ENCODE data around the gene ARID1A.
"Not testable (repeated sequence)": the region's sequence is repeated elsewhere in the genome, so short reads cannot be mapped to it uniquely, and the experiment has no call there.

ARID1A gene

DNA sequence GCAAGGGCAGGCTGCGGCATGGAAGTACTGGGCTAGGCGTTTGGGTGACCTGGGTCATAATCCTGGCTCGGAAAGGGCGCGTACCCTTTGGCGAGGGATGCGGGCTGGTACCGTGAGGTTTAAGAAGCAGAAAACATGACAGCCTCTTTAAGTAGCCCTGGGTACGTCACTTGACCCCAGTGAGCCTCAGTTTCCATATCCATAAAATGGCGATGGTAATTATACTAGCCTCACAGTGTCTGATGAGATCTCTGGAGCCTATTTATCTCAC is 92.6 kb downstream of the ARID1A start:
- no peaks in the 10 kb centered on the region for H3K27me3 Mint-ChIP-seq
- ATAC-seq (replicated peaks) = peak in 1 of 2 donors; percentile 2
- no peaks in the 10 kb centered on the region for H3K9me3 Mint-ChIP-seq
- H3K4me1 Mint-ChIP-seq = peaks cover 42 to 71% of the 10 kb centered on the region in 2 donors
- no peak for DNase-seq
- H3K4me3 Mint-ChIP-seq = peak overlapping the region; percentile 93 to 96
- H3K36me3 Mint-ChIP-seq = peaks cover 15 to 20% of the 10 kb centered on the region in 2 donors
- peak overlapping the region; percentile 99 for H3K27ac Mint-ChIP-seq

GRCh38 chr1:26788836-26789611 is 93.2 kb downstream of the ARID1A start:
- H3K36me3 Mint-ChIP-seq = peaks cover 17 to 23% of the 10 kb centered on the region in 2 donors
- H3K27ac Mint-ChIP-seq = peak overlapping the region; percentile 99
- ATAC-seq (replicated peaks) (peak; percentile 20 to 33), DNase-seq (peak; percentile 78)
- H3K4me1 Mint-ChIP-seq = peaks cover 39 to 65% of the 10 kb centered on the region in 2 donors
- H3K4me3 Mint-ChIP-seq = peak overlapping the region; percentile 93 to 96
- no peaks in the 10 kb centered on the region for H3K27me3 Mint-ChIP-seq
- H3K9me3 Mint-ChIP-seq = no peaks in the 10 kb centered on the region

- Mint-ChIP-seq H3K4me3 (no peak overlapping the region), H3K9me3 (no peaks in the 10 kb centered on the region), H3K27me3 (no peaks in the 10 kb centered on the region), H3K4me1 (peaks cover 38 to 60% of the 10 kb centered on the region in 2 donors), H3K27ac (no peak overlapping the region), H3K36me3 (peaks cover 22 to 28% of the 10 kb centered on the region in 2 donors)
- DNase-seq (no peak), ATAC-seq (replicated peaks) (no peak)
Measured at GRCh38 chr1:26789612-26789865, 93.7 kb downstream of the ARID1A start.

- Mint-ChIP-seq H3K36me3 (peaks cover 26 to 32% of the 10 kb centered on the region in 2 donors), H3K4me1 (peaks cover 34 to 56% of the 10 kb centered on the region in 2 donors), H3K9me3 (no peaks in the 10 kb centered on the region), H3K27me3 (no peaks in the 10 kb centered on the region), H3K27ac (no peak overlapping the region), H3K4me3 (no peak overlapping the region)
- DNase-seq (no peak), ATAC-seq (replicated peaks) (no peak)
Measured at GRCh38 chr1:26789931-26790330, 94.1 kb downstream of the ARID1A start.

- no peaks in the 10 kb centered on the region for H3K27me3 Mint-ChIP-seq
- ATAC-seq (replicated peaks) (no peak), DNase-seq (no peak)
- peak overlapping the region; percentile 44 for H3K27ac Mint-ChIP-seq
- peaks cover 30 to 35% of the 10 kb centered on the region in 2 donors for H3K36me3 Mint-ChIP-seq
- peaks cover 31 to 50% of the 10 kb centered on the region in 2 donors for H3K4me1 Mint-ChIP-seq
- H3K4me3 Mint-ChIP-seq = no peak overlapping the region
- no peaks in the 10 kb centered on the region for H3K9me3 Mint-ChIP-seq
Measured at GRCh38 chr1:26790551-26790953, 94.7 kb downstream of the ARID1A start.

- no peaks in the 10 kb centered on the region for H3K9me3 Mint-ChIP-seq
- H3K36me3 Mint-ChIP-seq = peaks cover 31 to 35% of the 10 kb centered on the region in 2 donors
- no peak overlapping the region for H3K4me3 Mint-ChIP-seq
- H3K27ac Mint-ChIP-seq = no peak overlapping the region
- H3K27me3 Mint-ChIP-seq = no peaks in the 10 kb centered on the region
- ATAC-seq (replicated peaks) (no peak), DNase-seq (no peak)
- peaks cover 26 to 44% of the 10 kb centered on the region in 2 donors for H3K4me1 Mint-ChIP-seq
Measured at GRCh38 chr1:26791148-26791547, 95.3 kb downstream of the ARID1A start.

DNA sequence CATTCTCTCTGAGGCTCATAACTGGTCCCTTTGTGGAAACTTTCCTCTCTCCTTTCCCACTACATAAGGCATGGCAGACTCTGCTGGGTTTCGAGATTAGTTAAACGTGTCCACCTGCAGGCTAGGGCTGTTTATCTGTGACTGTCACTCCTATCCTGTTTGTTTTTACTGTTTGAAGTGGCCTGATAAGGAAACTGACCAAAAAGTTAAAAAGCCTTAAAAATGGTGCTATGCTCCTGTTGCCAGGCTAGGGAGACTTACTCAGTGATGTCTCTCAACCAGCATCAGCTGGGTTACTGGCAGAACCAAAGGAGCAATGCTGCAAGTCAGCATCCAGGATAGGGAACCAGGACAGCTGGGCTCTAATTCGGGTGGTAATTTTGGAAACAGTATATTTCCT is 95.8 kb downstream of the ARID1A start:
- peaks cover 22 to 39% of the 10 kb centered on the region in 2 donors for H3K4me1 Mint-ChIP-seq
- peaks cover 34 to 40% of the 10 kb centered on the region in 2 donors for H3K36me3 Mint-ChIP-seq
- H3K4me3 Mint-ChIP-seq = no peak overlapping the region

DNA sequence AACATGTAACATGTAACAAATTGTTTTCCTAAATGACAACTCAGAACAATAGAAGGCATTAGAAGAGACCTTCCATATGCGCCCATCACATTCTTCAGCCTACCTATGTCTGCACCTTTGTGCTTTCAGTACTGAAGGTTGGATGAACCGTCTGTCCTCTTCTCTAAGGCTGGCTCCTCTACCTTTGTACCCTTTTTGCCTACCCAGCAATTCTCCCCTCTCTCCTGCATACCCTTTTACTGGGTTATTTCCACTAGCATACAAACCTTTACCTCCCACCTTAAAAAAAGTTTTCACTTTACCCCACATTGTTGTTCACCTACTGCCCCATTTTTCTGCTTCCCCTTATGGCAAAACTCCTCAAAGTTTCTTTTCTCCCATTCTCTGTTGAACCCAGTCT is 97.1 kb downstream of the ARID1A start:
- ATAC-seq (replicated peaks) = no peak
- Mint-ChIP-seq H3K4me3 (no peak overlapping the region), H3K9me3 (no peaks in the 10 kb centered on the region), H3K36me3 (peaks cover 40 to 50% of the 10 kb centered on the region in 2 donors), H3K27ac (peak overlapping the region; percentile 73), H3K4me1 (peaks cover 16 to 31% of the 10 kb centered on the region in 2 donors), H3K27me3 (no peaks in the 10 kb centered on the region)
- no peak for DNase-seq

More for the DNA sequence above, 95.8 kb downstream of the ARID1A start:
- no peak overlapping the region for H3K27ac Mint-ChIP-seq
- DNase-seq = no peak
- no peaks in the 10 kb centered on the region for H3K9me3 Mint-ChIP-seq
- H3K27me3 Mint-ChIP-seq = no peaks in the 10 kb centered on the region
- ATAC-seq (replicated peaks) = no peak

DNA sequence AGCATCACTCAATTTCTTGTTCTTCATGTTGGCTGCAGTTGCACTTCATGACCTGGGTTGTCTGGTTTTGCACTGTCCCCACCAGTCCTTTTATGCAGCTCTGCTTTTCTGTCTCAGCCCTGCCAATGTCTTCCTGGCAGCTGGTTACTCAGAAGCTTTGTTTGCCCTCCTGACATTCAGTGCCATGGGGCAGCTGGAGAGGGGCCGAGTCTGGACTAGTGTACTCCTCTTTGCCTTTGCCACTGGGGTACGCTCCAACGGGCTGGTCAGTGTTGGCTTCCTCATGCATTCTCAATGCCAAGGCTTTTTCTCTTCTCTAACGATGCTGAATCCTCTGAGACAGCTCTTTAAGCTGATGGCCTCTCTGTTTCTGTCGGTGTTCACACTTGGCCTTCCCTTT is 98.6 kb downstream of the ARID1A start:
- H3K4me1 Mint-ChIP-seq = peaks cover 9 to 18% of the 10 kb centered on the region in 2 donors
- no peak overlapping the region for H3K4me3 Mint-ChIP-seq
- H3K27me3 Mint-ChIP-seq = no peaks in the 10 kb centered on the region
- H3K36me3 Mint-ChIP-seq = peaks cover 39 to 53% of the 10 kb centered on the region in 2 donors
- no peak overlapping the region for H3K27ac Mint-ChIP-seq
- no peaks in the 10 kb centered on the region for H3K9me3 Mint-ChIP-seq
- no peak for DNase-seq
- no peak for ATAC-seq (replicated peaks)

- Mint-ChIP-seq H3K27ac (no peak overlapping the region), H3K4me1 (peaks cover 10 to 12% of the 10 kb centered on the region in 2 donors), H3K27me3 (no peaks in the 10 kb centered on the region), H3K4me3 (no peak overlapping the region), H3K36me3 (peaks cover 33 to 49% of the 10 kb centered on the region in 2 donors), H3K9me3 (no peaks in the 10 kb centered on the region)
- DNase-seq (no peak), ATAC-seq (replicated peaks) (no peak)
Measured at GRCh38 chr1:26797627-26798026, 101.8 kb downstream of the ARID1A start.

GRCh38 chr1:26799479-26800142 is 103.8 kb downstream of the ARID1A start:
- Mint-ChIP-seq H3K27ac (no peak overlapping the region), H3K4me1 (peaks cover 5 to 9% of the 10 kb centered on the region in 2 donors), H3K9me3 (no peaks in the 10 kb centered on the region), H3K4me3 (no peak overlapping the region), H3K36me3 (peaks cover 17 to 31% of the 10 kb centered on the region in 2 donors), H3K27me3 (no peaks in the 10 kb centered on the region)
- ATAC-seq (replicated peaks) (no peak), DNase-seq (no peak)

GRCh38 chr1:26803932-26804331 is 108.1 kb downstream of the ARID1A start:
- ATAC-seq (replicated peaks); H3K9me3 Mint-ChIP-seq; DNase-seq; H3K27ac Mint-ChIP-seq; H3K4me1 Mint-ChIP-seq; H3K4me3 Mint-ChIP-seq; H3K27me3 Mint-ChIP-seq: not testable (repeated sequence)
- peaks cover 0 to 17% of the 10 kb centered on the region in 2 donors for H3K36me3 Mint-ChIP-seq

- not testable (repeated sequence) for H3K27me3 Mint-ChIP-seq, H3K27ac Mint-ChIP-seq, H3K4me1 Mint-ChIP-seq, H3K36me3 Mint-ChIP-seq, H3K9me3 Mint-ChIP-seq
- DNase-seq (peak; percentile 67), ATAC-seq (replicated peaks) (peak; percentile 76 to 82)
- peak overlapping the region; percentile 48 to 53 for H3K4me3 Mint-ChIP-seq
Measured at GRCh38 chr1:26810105-26810504, 114.3 kb downstream of the ARID1A start.

GRCh38 chr1:26811057-26811456 is 115.2 kb downstream of the ARID1A start:
- ATAC-seq (replicated peaks) = no peak
- DNase-seq = no peak
- Mint-ChIP-seq H3K4me1 (peaks cover 4 to 8% of the 10 kb centered on the region in 2 donors), H3K27me3 (peaks cover 3 to 4% of the 10 kb centered on the region in 2 donors), H3K9me3 (no peaks in the 10 kb centered on the region), H3K27ac (no peak overlapping the region), H3K36me3 (peaks cover 0 to 4% of the 10 kb centered on the region in 2 donors), H3K4me3 (no peak overlapping the region)

GRCh38 chr1:26811708-26812107 is 115.9 kb downstream of the ARID1A start:
- no peak overlapping the region for H3K27ac Mint-ChIP-seq
- H3K9me3 Mint-ChIP-seq = no peaks in the 10 kb centered on the region
- no peak for DNase-seq
- H3K36me3 Mint-ChIP-seq = peaks cover 0 to 4% of the 10 kb centered on the region in 2 donors
- ATAC-seq (replicated peaks) = no peak
- H3K4me1 Mint-ChIP-seq = peaks cover 4 to 8% of the 10 kb centered on the region in 2 donors
- H3K4me3 Mint-ChIP-seq = no peak overlapping the region
- H3K27me3 Mint-ChIP-seq = peaks cover 6 to 8% of the 10 kb centered on the region in 2 donors
